Esophagus squamous epithelium (tissue), 4 donors: ENCODE measurements around the gene PHACTR3.

Experiments used
- CTCF ChIP-seq, 6 experiments: fragments of 450-650 bp in 4 of 6; fragments of 200-600 bp in 2 of 6; sonication (generic) in 2 of 6; IDR thresholded peaks; one replicate each; pipeline ENCODE4 v1.5.1; 2016 to 2019; ENCODE audit warnings: antibody characterized with exemption in 6 of 6, mild to moderate bottlenecking in 4 of 6, moderate library complexity in 4 of 6
- POLR2A ChIP-seq, 4 donors: fragments of 450-650 bp; IDR thresholded peaks; one replicate each; pipeline ENCODE4 v1.6.1; 2017; ENCODE audit warnings: antibody characterized with exemption in 4 of 4, mild to moderate bottlenecking in 4 of 4, moderate library complexity in 3 of 4

GRCh38 chr20:59744756-59745155, 140.4 kb downstream of the PHACTR3 start:
- TF ChIP-seq CTCF (IDR thresholded peaks at IDR 0.05) (no peak), POLR2A (IDR thresholded peaks at IDR 0.05) (no peak)
